VCaP (cell line): ENCODE measurements around the gene B3GALT6.

Source experiments
- H3K27ac ChIP-seq: fragments of 450-650 bp; 2 replicates; pipeline ENCODE4 v1.5.1; 2017
- CTCF ChIP-seq: fragments of 450-650 bp; conservative IDR thresholded peaks from 2 replicates; pipeline ENCODE4 v1.5.1; 2017; ENCODE audit warnings: mild to moderate bottlenecking, moderate library complexity

B3GALT6 gene

DNA sequence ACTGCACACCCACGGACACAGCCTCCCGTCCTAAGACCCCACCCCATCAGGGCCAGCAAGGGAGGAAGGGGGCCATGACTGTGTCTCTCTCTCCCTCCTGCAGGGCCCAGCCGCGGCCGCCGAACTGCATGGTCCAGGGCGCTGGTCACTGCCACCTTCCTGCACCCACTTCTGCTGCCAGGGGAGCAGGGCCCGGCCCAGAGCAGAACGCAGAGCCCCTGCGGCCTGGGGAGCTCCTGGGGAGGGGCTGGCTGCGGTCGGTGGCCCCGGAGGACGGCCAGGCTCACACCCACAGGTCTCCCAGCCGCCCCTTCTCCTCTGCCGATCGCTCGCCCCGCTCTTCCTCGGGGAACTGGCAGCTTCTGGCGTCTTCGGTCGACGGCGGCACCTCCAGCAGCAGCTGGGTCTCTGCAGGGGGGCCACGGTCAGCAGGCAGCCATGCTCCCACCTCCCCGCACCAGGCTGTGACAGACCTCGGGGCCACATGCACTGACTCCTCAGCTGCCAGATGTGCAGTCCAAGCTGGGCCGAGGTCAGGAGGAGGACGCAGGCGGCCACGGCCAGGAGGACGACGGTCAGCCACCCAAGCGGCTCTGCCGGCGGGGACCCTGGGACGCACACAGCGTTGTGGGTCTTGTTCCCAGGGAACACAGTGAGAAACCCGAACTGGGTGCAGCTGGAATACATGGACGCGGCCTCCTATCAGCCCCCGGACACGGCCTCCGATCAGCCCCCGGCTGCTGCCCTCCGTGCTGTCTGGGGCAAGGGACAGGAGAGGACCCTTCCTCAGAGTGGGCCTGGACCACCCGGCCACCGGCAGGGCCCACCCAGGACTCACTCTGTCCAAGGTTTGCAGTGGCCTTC, 28.2 kb upstream of the B3GALT6 start:
- TF ChIP-seq CTCF: no peak
- no peak overlapping the region for H3K27ac ChIP-seq

DNA sequence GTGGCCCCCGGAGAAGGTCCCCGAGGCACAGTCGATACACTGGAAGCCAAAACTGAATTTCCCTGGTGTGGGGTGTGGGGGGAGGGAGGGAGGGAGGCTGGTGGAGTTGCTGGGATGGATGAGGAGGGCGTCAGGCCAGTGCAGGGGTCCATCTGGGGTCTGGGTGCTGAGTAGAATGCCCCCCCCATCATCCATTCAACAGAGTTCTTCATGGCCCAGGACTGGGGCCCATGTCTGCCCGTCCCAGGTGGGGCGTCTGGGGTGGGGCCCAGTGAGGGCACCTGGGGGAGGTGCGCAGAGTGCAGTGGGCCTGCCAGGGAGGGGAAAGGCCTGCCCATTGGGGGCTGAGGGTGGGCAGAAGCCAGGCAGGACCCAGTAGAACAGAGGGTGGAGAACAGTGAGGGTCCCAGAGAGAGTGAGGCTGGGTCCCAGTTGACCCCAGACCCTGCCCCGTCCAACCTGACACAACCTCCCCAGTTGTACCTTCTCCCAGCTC, 27.6 kb upstream of the B3GALT6 start:
- H3K27ac ChIP-seq: no peak overlapping the region
- TF ChIP-seq CTCF: no peak

- no peak for TF ChIP-seq CTCF
- H3K27ac ChIP-seq: no peak overlapping the region; the same call in 1 of the 2 replicates
Observed at GRCh38 chr1:1204998-1205768, 26.9 kb upstream of the B3GALT6 start.

DNA sequence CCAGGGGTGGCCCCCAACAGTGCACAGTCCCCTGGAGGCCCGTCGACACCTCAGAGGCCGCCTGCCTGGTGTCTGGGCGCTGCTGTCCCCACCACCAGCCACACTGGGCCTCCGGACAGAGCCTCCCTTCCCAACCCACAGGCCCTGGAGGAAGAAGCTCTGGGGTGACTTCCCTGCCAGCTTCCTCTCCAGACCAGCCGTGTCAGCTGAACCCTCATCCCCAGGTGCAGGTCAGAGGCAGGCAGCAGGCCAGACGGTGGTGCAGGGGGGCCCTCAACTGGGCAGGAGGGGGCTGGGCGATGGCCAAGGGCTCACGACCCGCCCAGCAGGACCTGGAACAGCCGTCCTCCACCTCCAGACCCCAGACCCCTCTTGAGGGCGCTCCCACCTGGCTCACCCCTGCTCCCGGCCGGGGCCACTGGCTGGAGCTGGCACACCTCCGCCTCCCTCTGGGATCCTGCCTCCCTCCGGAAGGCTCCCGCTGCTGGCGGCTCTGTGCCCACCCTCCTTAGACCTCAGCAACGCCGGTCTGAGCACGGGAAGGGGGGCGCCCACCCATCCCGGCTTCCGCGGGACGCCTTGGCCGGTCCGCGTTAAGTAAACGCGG, 26.2 kb upstream of the B3GALT6 start:
- H3K27ac ChIP-seq: peak overlapping the region; percentile 65; the same call in 1 of the 2 replicates
- no peak for TF ChIP-seq CTCF

DNA sequence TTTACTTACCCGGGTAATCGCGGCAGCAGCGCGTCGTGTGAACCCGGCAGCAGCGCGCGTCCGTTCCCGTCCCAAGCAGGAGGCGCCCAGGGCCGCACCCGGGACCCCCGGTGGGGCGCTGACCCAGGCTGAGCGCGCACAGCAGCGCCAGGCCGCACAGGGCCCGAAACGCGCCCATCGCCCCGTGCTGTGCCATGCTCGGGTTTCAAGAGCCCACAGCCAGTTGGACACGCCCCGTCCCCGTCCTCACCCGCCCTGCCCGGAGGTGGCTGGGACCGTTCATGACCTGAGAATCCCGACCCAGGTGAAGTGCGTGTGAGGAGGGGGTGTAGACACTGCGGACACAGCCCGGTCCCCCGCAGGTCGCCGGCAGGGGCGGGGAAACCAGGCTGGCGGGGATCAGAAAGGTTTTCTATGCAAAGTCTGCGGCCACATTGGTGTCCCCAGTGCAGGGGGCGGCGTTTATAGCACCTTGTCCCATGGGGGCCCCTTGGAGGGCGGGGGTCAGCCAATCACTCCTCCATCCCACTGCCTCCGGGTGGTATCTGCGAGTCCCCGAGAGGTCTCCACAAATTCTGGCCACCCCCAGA, 25.6 kb upstream of the B3GALT6 start, which contains the start of gene TNFRSF18:
Gene TNFRSF18, minus strand, starts transcription at position 217 of the 590 bp plus-strand sequence. Its CDS starts 21 bp downstream, at position 196.
- TF ChIP-seq CTCF: no peak
- peak within 1 kb of the TSS; percentile 65; the same call in 1 of the 2 replicates for H3K27ac ChIP-seq

- peak; percentile 32 for TF ChIP-seq CTCF
Observed at GRCh38 chr1:1206966-1207531, 25.0 kb upstream of the B3GALT6 start.

More at GRCh38 chr1:1206966-1207531, 25.0 kb upstream of the B3GALT6 start:
- H3K27ac ChIP-seq: peak overlapping the region; percentile 65; the same call in 1 of the 2 replicates
